ENCODE data around the gene WIPF2. TPM values are rescaled to one million over a fixed set of nuclear protein-coding genes. Genes with fewer than 3 reads are reported as not detected.

The WIPF2 gene
- total and polyA plus RNA-seq, 4 donors, result 10.6 to 34.5 (median 14.9) TPM

GRCh38 chr17:40188694-40189093, 30.4 kb upstream of the WIPF2 start:
- peaks cover 0 to 3% (median 0%) of the 10 kb centered on the region in 4 donors for H3K36me3 ChIP-seq (ENCODE audit: control insufficient read depth in 4 of 4, insufficient read depth in 4 of 4, low read length in 4 of 4)
- H3K9me3 ChIP-seq (ENCODE audit: control insufficient read depth in 4 of 4, insufficient read depth in 3 of 4, low read length in 3 of 4), result no peaks in the 10 kb centered on the region
- no peak for DNase-seq
- TF ChIP-seq CTCF (IDR thresholded peaks at IDR 0.05; ENCODE audit: control extremely low read depth, extremely low read depth), result no peak
- peaks cover 0 to 12% (median 2%) of the 10 kb centered on the region in 5 donors for H3K4me1 ChIP-seq (ENCODE audit: control insufficient read depth in 5 of 5, insufficient read depth in 5 of 5, low read length in 5 of 5)
- 94 to 96% methylated on average over 6 of the region's 6 CpGs for WGBS, 2 donors
- H3K27me3 ChIP-seq (ENCODE audit: control insufficient read depth in 3 of 3, insufficient read depth in 3 of 3, low read length in 2 of 3), result no peaks in the 10 kb centered on the region
- no peak overlapping the region for H3K4me3 ChIP-seq
- H3K27ac ChIP-seq (ENCODE audit: low read depth in 1 of 2, low read length in 1 of 2), result no peak overlapping the region
- H3K9ac ChIP-seq (ENCODE audit: insufficient read depth in 1 of 2, low read length in 2 of 2), result no peak overlapping the region
- ATAC-seq (ENCODE audit: insufficient read depth, low FRiP score), result no peak

GRCh38 chr17:40190197-40191021, 28.7 kb upstream of the WIPF2 start:
- peak in 1 of 3 donors; percentile 10 for DNase-seq
- Histone ChIP-seq H3K4me1 (ENCODE audit: control insufficient read depth in 5 of 5, insufficient read depth in 5 of 5, low read length in 5 of 5) (peaks cover 0 to 12% (median 2%) of the 10 kb centered on the region in 5 donors), H3K36me3 (ENCODE audit: control insufficient read depth in 4 of 4, insufficient read depth in 4 of 4, low read length in 4 of 4) (peaks cover 0 to 3% (median 0%) of the 10 kb centered on the region in 4 donors), H3K9me3 (ENCODE audit: control insufficient read depth in 4 of 4, insufficient read depth in 3 of 4, low read length in 3 of 4) (no peaks in the 10 kb centered on the region), H3K27ac (ENCODE audit: low read depth in 1 of 2, low read length in 1 of 2) (no peak overlapping the region), H3K4me3 (no peak overlapping the region), H3K27me3 (ENCODE audit: control insufficient read depth in 3 of 3, insufficient read depth in 3 of 3, low read length in 2 of 3) (no peaks in the 10 kb centered on the region), H3K9ac (ENCODE audit: insufficient read depth in 1 of 2, low read length in 2 of 2) (no peak overlapping the region)
- 62 to 76% methylated on average over 15 of the region's 15 CpGs for WGBS, 2 donors
- ATAC-seq (ENCODE audit: insufficient read depth, low FRiP score), result no peak
- TF ChIP-seq CTCF (IDR thresholded peaks at IDR 0.05; ENCODE audit: control extremely low read depth, extremely low read depth), result no peak

- peak overlapping the region in 1 of 2 donors; percentile 65 for H3K9ac ChIP-seq (ENCODE audit: insufficient read depth in 1 of 2, low read length in 2 of 2)
- H3K4me3 ChIP-seq, result peak overlapping the region; percentile 23
- peak overlapping the region in 1 of 2 donors; percentile 46 for H3K27ac ChIP-seq (ENCODE audit: low read depth in 1 of 2, low read length in 1 of 2)
- 1 to 2% methylated on average over 42 to 60 of the region's 60 CpGs for WGBS, 2 donors
- peak; percentile 73 for TF ChIP-seq CTCF (IDR thresholded peaks at IDR 0.05; ENCODE audit: control extremely low read depth, extremely low read depth)
- no peaks in the 10 kb centered on the region for H3K27me3 ChIP-seq (ENCODE audit: control insufficient read depth in 3 of 3, insufficient read depth in 3 of 3, low read length in 2 of 3)
- peaks cover 0 to 12% (median 2%) of the 10 kb centered on the region in 5 donors for H3K4me1 ChIP-seq (ENCODE audit: control insufficient read depth in 5 of 5, insufficient read depth in 5 of 5, low read length in 5 of 5)
- H3K9me3 ChIP-seq (ENCODE audit: control insufficient read depth in 4 of 4, insufficient read depth in 3 of 4, low read length in 3 of 4), result no peaks in the 10 kb centered on the region
- H3K36me3 ChIP-seq (ENCODE audit: control insufficient read depth in 4 of 4, insufficient read depth in 4 of 4, low read length in 4 of 4), result peaks cover 0 to 3% (median 0%) of the 10 kb centered on the region in 4 donors
- peak; percentile 79 to 82 (median 81) for DNase-seq
- ATAC-seq (ENCODE audit: insufficient read depth, low FRiP score), result peak; percentile 88
Observed at GRCh38 chr17:40191237-40192208, 27.6 kb upstream of the WIPF2 start.
